ENCODE measurements around the gene LIM2. TPM values are rescaled to one million over a fixed set of nuclear protein-coding genes. Genes with fewer than 3 reads are reported as not detected.

Gene LIM2
- total RNA-seq, 1 donor from 2014 or later = not detected

DNA sequence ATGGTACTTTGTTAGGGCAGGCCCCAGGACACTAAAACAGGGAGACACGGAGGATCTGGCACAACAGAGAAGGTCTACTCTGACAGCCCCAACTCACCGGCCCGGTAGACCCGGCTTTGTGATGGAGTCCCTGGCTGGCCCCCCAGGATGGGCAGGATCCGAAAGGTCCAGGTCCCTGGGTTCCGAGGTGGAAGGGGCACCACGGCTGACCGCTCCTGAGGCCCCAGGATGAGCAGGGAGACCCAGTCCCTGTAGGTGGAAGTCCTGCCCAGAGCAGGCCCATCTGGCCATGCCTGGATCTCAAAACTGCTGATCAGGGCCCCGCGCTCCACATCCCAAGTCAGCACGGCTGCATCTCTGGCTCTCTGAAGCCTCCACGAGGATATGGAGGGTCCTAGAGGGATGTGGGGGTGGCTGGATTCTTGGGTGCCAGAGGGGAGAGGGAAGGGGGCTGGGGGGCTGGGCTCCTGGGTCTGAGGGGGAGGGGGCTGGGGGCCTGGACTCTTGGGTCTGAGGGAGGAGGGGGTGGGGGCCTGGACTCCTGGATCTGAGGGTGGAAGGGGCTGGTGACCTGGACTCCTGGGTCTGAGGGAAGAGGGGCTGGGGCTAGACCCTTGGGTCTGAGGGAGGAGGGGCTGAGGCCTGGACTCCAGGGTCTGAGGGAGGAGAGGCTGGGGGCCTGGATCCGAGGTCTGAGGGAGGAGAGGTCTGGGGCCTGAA, 50.5 kb downstream of the LIM2 start:
- TF ChIP-seq, protein P1, sequence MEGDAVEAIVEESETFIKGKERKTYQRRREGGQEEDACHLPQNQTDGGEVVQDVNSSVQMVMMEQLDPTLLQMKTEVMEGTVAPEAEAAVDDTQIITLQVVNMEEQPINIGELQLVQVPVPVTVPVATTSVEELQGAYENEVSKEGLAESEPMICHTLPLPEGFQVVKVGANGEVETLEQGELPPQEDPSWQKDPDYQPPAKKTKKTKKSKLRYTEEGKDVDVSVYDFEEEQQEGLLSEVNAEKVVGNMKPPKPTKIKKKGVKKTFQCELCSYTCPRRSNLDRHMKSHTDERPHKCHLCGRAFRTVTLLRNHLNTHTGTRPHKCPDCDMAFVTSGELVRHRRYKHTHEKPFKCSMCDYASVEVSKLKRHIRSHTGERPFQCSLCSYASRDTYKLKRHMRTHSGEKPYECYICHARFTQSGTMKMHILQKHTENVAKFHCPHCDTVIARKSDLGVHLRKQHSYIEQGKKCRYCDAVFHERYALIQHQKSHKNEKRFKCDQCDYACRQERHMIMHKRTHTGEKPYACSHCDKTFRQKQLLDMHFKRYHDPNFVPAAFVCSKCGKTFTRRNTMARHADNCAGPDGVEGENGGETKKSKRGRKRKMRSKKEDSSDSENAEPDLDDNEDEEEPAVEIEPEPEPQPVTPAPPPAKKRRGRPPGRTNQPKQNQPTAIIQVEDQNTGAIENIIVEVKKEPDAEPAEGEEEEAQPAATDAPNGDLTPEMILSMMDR (IDR thresholded peaks at IDR 0.05) = no peak
- H3K4me1 ChIP-seq = peaks cover 11% of the 10 kb centered on the region
- H3K27me3 ChIP-seq = no peaks in the 10 kb centered on the region
- intact Hi-C loops (cut with DNase I) = no loop called here
- ATAC-seq (no peak), DNase-seq (no peak)
- H3K27ac ChIP-seq = no peak overlapping the region
- no peak overlapping the region for H3K4me3 ChIP-seq
- no peaks in the 10 kb centered on the region for H3K9me3 ChIP-seq
- no peaks in the 10 kb centered on the region for H3K36me3 ChIP-seq

DNA sequence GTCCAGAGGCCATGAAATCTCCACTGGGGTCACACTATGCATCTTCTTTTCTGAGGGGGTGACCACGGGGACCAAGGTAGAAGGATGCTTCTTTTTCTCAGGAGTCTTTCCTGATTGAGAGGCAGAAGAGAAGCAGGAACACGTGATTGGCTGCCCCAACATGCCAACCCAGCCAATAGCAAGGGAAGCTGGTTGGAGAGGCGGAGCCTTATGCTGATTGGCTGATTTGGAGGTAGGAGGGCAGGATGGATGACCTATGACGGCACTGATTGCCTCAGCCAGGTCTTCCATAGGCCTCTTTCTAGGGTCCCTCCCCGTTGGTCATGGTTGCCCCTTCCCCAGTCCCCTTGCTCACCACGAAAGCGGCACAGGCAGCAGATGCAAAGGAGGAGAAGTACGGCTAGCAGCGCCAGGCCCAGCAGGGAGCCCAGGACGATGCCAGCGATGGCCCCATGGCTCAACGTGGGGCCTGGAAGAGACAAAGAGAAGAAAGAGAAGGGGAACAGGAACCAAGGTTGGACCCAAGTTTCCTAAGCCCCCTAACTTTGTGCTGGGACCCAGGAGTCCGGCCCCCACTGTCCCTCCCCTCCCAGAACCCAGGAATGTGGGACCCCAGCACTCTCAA, 53.8 kb downstream of the LIM2 start:
- Histone ChIP-seq H3K4me3 (no peak overlapping the region), H3K9me3 (no peaks in the 10 kb centered on the region), H3K4me1 (peaks cover 7% of the 10 kb centered on the region), H3K27me3 (peaks cover 13% of the 10 kb centered on the region), H3K27ac (no peak overlapping the region), H3K36me3 (no peaks in the 10 kb centered on the region)
- TF ChIP-seq, protein P1 (IDR thresholded peaks at IDR 0.05) = no peak
- intact Hi-C loops (cut with DNase I) = no loop called here
- DNase-seq (no peak), ATAC-seq (no peak)

DNA sequence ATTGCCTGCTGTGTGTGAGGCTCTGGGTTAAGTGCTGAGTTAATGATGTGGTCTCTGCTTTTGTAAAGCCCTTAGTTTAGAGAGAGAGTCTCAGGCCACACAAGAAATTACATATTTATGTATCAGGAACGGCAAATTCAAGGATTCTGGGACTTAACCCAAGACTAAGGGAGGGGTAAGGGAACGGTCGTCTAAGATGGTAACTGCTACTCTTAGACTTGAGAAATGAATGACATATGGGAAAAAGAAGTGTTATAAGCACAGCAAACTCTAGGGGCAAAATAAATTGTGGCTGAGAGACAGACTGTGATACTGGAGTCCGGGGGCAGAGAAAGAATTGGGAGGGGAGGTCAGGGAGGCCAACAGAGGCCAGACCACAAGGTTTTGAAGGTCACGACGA, 56.1 kb downstream of the LIM2 start:
- H3K4me3 ChIP-seq = no peak overlapping the region
- intact Hi-C loops (cut with DNase I) = no loop called here
- H3K27ac ChIP-seq = no peak overlapping the region
- no peaks in the 10 kb centered on the region for H3K36me3 ChIP-seq
- DNase-seq (no peak), ATAC-seq (no peak)
- no peaks in the 10 kb centered on the region for H3K9me3 ChIP-seq
- H3K4me1 ChIP-seq = peaks cover 6% of the 10 kb centered on the region
- peaks cover 36% of the 10 kb centered on the region for H3K27me3 ChIP-seq
- TF ChIP-seq, protein P1 (IDR thresholded peaks at IDR 0.05) = no peak

DNA sequence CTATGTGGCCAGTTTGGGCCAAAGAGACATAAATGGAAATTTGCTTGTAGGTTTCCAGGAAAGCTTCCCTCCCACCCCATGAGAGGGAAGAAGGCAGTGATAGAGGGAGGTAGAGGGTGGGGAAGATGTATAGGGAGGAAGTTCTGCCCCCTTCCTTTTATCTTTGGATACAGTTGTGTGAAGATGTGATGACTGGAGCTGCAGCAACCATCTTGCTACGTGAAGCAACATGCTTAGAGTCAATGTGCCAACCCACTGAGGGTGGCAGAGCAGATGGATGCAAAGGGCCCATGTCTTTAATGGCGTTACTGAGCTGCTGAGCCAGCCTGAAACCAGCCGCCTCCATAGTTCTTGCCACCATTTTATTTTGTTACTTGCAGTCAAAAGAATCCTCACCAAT, 56.6 kb downstream of the LIM2 start:
- ATAC-seq = no peak
- no peaks in the 10 kb centered on the region for H3K36me3 ChIP-seq
- no peak overlapping the region for H3K27ac ChIP-seq
- intact Hi-C loops (cut with DNase I) = no loop called here
- peaks cover 6% of the 10 kb centered on the region for H3K4me1 ChIP-seq
- TF ChIP-seq, protein P1 (IDR thresholded peaks at IDR 0.05) = no peak
- DNase-seq = no peak
- no peaks in the 10 kb centered on the region for H3K9me3 ChIP-seq
- H3K27me3 ChIP-seq = peaks cover 40% of the 10 kb centered on the region
- H3K4me3 ChIP-seq = no peak overlapping the region

DNA sequence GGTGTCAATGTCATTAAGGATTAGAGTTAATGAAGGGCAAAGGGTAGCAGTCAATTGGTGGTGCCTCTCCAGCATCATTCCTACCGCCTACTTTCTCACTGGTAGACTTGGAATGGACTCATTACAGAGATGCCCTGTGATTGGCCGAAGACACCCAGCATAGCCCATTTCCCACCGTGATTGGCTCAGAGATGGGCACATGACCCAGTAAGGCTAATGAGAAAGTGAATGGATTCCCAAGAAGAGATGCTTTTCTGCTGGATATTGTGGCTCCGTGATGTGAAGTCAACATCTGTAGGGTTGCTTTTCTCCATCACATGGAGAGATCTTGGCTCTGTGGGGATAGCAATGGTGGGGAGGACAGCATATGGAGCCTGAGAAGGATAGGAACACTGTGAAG, 57.4 kb downstream of the LIM2 start:
- Histone ChIP-seq H3K36me3 (no peaks in the 10 kb centered on the region), H3K4me3 (no peak overlapping the region), H3K27ac (no peak overlapping the region), H3K27me3 (peaks cover 44% of the 10 kb centered on the region), H3K9me3 (no peaks in the 10 kb centered on the region), H3K4me1 (peaks cover 6% of the 10 kb centered on the region)
- no peak for ATAC-seq
- no peak for DNase-seq
- intact Hi-C loops (cut with DNase I) = no loop called here
- TF ChIP-seq, protein P1 (IDR thresholded peaks at IDR 0.05) = no peak

Other genes with a start within 250 kb of the LIM2 start
- 11.0 TPM for gene SIGLEC7, start 245.7 kb downstream of the LIM2 start, total RNA-seq
- 20.7 TPM for gene CD33, start 162.9 kb downstream of the LIM2 start, total RNA-seq
- not detected for gene SIGLECL1, start 136.9 kb downstream of the LIM2 start, total RNA-seq
- gene IGLON5, start 76.3 kb downstream of the LIM2 start, total RNA-seq = not detected
- gene VSIG10L, start 45.8 kb downstream of the LIM2 start, total RNA-seq = 2.1 TPM
- 54.5 TPM for gene ETFB, start 21.6 kb downstream of the LIM2 start, total RNA-seq
- 0.64 TPM for gene CLDND2, start 19.0 kb downstream of the LIM2 start, total RNA-seq
- 25.1 TPM for gene NKG7, start 15.3 kb downstream of the LIM2 start, total RNA-seq
- gene C19orf84, start 2.6 kb upstream of the LIM2 start, total RNA-seq = not detected
- gene SIGLEC10, start 29.7 kb upstream of the LIM2 start, total RNA-seq = 12.6 TPM
- gene SIGLEC8, start 70.5 kb upstream of the LIM2 start, total RNA-seq = 2.1 TPM
- gene CEACAM18, start 90.6 kb upstream of the LIM2 start, total RNA-seq = not detected
- 3.7 TPM for gene SIGLEC12, start 113.8 kb upstream of the LIM2 start, total RNA-seq
- 9.4 TPM for gene SIGLEC6, start 143.7 kb upstream of the LIM2 start, total RNA-seq
- gene ZNF175, start 183.3 kb upstream of the LIM2 start, total RNA-seq = 13.8 TPM
- gene SIGLEC5, start 242.4 kb upstream of the LIM2 start, total RNA-seq = 0.90 TPM